Tibial nerve (tissue), 4 donors: Measurements from ENCODE around the gene TKTL2. TPM values are rescaled to one million over a fixed set of nuclear protein-coding genes. Genes with fewer than 3 reads are reported as not detected.
"Not testable (repeated sequence)": the region's sequence is repeated elsewhere in the genome, so short reads cannot be mapped to it uniquely, and the experiment has no call there.

Source experiments
- DNase-seq, 2 donors: peaks; one replicate each; pipeline ENCODE4 v3.0.0-alpha.2; 2019; ENCODE audit warnings: low spot score in 2 of 2
- H3K27ac ChIP-seq, 4 donors: fragments of 200-600 bp; sonication (generic) in 3 of 4; one replicate each; pipeline ENCODE4 v1.5.1; 2017 to 2019; ENCODE audit warnings: mild to moderate bottlenecking in 1 of 4
- H3K27me3 ChIP-seq, 2 donors: fragments of 200-600 bp; sonication (generic) in 1 of 2; one replicate each; pipeline versions ENCODE4 v1.5.1 to v1.6.0; 2017 to 2019
- H3K36me3 ChIP-seq, 3 donors: fragments of 200-600 bp; sonication (generic); one replicate each; pipeline ENCODE4 v1.5.1; 2018 to 2019
- H3K4me1 ChIP-seq, 4 donors: fragments of 200-600 bp; sonication (generic) in 3 of 4; one replicate each; pipeline ENCODE4 v1.5.1; 2017 to 2019
- H3K4me3 ChIP-seq, 4 donors: fragments of 200-600 bp; sonication (generic) in 3 of 4; one replicate each; pipeline ENCODE4 v1.5.1; 2017 to 2019; ENCODE audit warnings: mild to moderate bottlenecking in 1 of 4, moderate library complexity in 1 of 4
- H3K9me3 ChIP-seq, 4 donors: fragments of 200-600 bp; sonication (generic) in 3 of 4; one replicate each; pipeline ENCODE4 v1.5.1; 2017 to 2019
- CTCF ChIP-seq, 5 experiments: fragments of 200-600 bp in 3 of 5; fragments of 450-650 bp in 2 of 5; sonication (generic) in 3 of 5; IDR thresholded peaks; one replicate each; pipeline ENCODE4 v1.5.1; 2016 to 2019; ENCODE audit warnings: antibody characterized with exemption in 5 of 5, mild to moderate bottlenecking in 3 of 5, moderate library complexity in 2 of 5
- EP300 ChIP-seq, 2 donors: sonication (generic); formaldehyde crosslinking; IDR thresholded peaks; one replicate each; pipeline ENCODE4 v1.6.1; 2017; ENCODE audit warnings: antibody characterized with exemption in 2 of 2, mild to moderate bottlenecking in 1 of 2
- POLR2A ChIP-seq, 2 donors: fragments of 450-650 bp; IDR thresholded peaks; one replicate each; pipeline ENCODE4 v1.6.1; 2017; ENCODE audit warnings: antibody characterized with exemption in 2 of 2, mild to moderate bottlenecking in 2 of 2, moderate library complexity in 2 of 2
- WGBS, 2 donors: methylation state at CpG; one replicate each; pipeline ENCODE4 v1.1.5; 2018; 5-methylcytosine and 5-hydroxymethylcytosine counted together
- total RNA-seq, 4 donors: library from RNA; depleted of rRNA; stranded (reverse); fragments of >200 nt; gene quantifications; one replicate each; pipeline ENCODE4 v1.1.0, GENCODE V29; 2016

TKTL2 gene
- total RNA-seq, 4 donors from 2014 or later, result not detected

GRCh38 chr4:163448540-163449203, 24.9 kb downstream of the TKTL2 start:
- Histone ChIP-seq H3K4me3 (no peak overlapping the region), H3K36me3 (no peaks in the 10 kb centered on the region), H3K4me1 (no peaks in the 10 kb centered on the region), H3K9me3 (no peaks in the 10 kb centered on the region), H3K27ac (no peak overlapping the region), H3K27me3 (no peaks in the 10 kb centered on the region)
- no peak for DNase-seq
- TF ChIP-seq CTCF (IDR thresholded peaks at IDR 0.05) (no peak), EP300 (IDR thresholded peaks at IDR 0.05) (no peak), POLR2A (IDR thresholded peaks at IDR 0.05) (no peak)
- WGBS, 2 donors, result 63 to 76% methylated on average over 6 of the region's 6 CpGs

GRCh38 chr4:163447481-163447880, 26.1 kb downstream of the TKTL2 start:
- H3K27ac ChIP-seq, result no peak overlapping the region
- WGBS, 2 donors, result 51 to 52% methylated on average over 1 of the region's 1 CpG

GRCh38 chr4:163447023-163447422, 26.5 kb downstream of the TKTL2 start:
- not testable (repeated sequence) for DNase-seq, H3K9me3 ChIP-seq, H3K4me1 ChIP-seq, H3K36me3 ChIP-seq, H3K27me3 ChIP-seq, H3K4me3 ChIP-seq, H3K27ac ChIP-seq
- WGBS, 2 donors, result 66 to 80% methylated on average over 12 of the region's 12 CpGs

More at GRCh38 chr4:163447481-163447880, 26.1 kb downstream of the TKTL2 start:
- no peaks in the 10 kb centered on the region for H3K27me3 ChIP-seq
- H3K9me3 ChIP-seq, result no peaks in the 10 kb centered on the region
- TF ChIP-seq CTCF (IDR thresholded peaks at IDR 0.05) (no peak), POLR2A (IDR thresholded peaks at IDR 0.05) (no peak), EP300 (IDR thresholded peaks at IDR 0.05) (no peak)
- no peak for DNase-seq
- no peaks in the 10 kb centered on the region for H3K36me3 ChIP-seq
- no peak overlapping the region for H3K4me3 ChIP-seq
- no peaks in the 10 kb centered on the region for H3K4me1 ChIP-seq

- Histone ChIP-seq H3K4me3 (no peak overlapping the region), H3K27me3 (no peaks in the 10 kb centered on the region), H3K4me1 (no peaks in the 10 kb centered on the region), H3K36me3 (no peaks in the 10 kb centered on the region), H3K9me3 (no peaks in the 10 kb centered on the region), H3K27ac (no peak overlapping the region)
- no peak for DNase-seq
- 78 to 83% methylated on average over 2 of the region's 2 CpGs for WGBS, 2 donors
- TF ChIP-seq EP300 (IDR thresholded peaks at IDR 0.05) (no peak), POLR2A (IDR thresholded peaks at IDR 0.05) (no peak), CTCF (IDR thresholded peaks at IDR 0.05) (no peak)
Observed at GRCh38 chr4:163440040-163440439, 33.5 kb downstream of the TKTL2 start.

Other genes starting within 250 kb of the TKTL2 start
- gene NPY1R, start 141.2 kb downstream of the TKTL2 start, total RNA-seq, result 1 to 10 TPM; 3.6 to 9.4 (median 6.6) TPM
- 1 to 10 TPM in 1 of 4 donors, under 1 TPM in 3; 0.21 to 1.1 (median 0.65) TPM for gene NPY5R, start 129.9 kb downstream of the TKTL2 start, total RNA-seq
- 10 to 100 TPM; 14.5 to 39.9 (median 27.2) TPM for gene TMA16, start 20.9 kb upstream of the TKTL2 start, total RNA-seq